HG03139 (cell line): ENCODE data around the gene EIF2B4.
"Not testable (repeated sequence)": the region's sequence is repeated elsewhere in the genome, so short reads cannot be mapped to it uniquely, and the experiment has no call there.

Experiments used
- ATAC-seq: cut with Tn5 transposase; IDR thresholded peaks from one replicate; pipeline ENCODE4 v1.9.1; 2021; ENCODE audit not compliant: unreplicated experiment

Gene EIF2B4

DNA sequence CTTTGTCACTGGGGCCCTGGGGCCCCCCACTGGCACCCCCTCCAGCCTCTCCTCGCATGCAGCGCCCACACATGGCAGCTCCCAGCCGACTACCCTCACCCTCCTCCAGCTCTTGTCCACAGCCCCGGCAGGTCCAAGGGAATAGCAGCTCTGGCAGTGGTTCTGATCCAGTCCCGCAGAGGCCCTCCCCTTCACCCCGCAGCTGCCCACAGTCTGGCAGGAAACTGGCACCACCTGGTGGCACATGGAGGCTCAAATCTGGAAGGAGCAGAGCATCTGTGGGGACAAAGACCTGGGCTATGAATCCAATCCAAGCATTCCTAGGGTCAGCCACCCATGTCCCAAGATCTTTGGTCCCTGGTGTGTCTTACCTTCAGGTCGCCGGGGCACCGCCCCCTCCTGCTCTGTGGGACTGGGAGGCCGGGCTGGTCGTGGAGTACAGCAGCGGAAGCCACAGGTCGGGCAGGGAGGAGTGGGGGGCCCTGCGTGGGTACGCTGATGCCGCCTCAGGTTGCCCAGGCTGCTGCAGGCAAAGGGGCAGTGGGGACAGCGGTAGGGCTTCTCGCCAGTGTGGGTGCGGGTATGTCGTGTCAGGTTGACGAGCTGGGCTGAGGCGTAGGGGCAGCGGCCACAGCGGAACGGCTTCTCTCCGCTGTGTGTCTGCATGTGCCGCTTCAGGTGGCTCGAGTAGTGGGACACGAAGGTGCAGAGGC lies 8.1 kb upstream of the EIF2B4 start:
- ATAC-seq, result no peak

DNA sequence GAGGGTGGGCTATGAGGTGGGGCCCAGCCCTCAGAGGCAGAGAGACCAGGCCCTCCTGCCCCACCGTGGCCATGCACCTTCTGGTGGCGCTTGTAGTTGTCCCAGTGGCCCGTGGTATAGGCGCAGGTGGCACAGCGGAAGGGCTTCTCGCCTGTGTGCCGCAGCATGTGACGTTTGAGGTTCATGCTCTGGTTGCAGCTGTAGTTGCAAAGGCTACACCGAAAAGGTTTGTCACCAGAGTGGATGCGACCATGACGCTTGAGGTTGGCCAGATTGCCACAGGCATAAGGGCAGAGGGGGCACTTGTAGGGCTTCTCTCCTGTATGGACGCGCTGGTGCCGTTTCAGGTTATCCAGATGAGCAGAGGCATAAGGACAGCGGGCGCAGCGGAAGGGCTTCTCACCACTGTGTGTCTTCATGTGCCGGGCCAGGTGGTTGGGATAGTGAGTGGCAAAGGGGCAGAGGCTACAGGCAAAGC lies 7.5 kb upstream of the EIF2B4 start:
- no peak for ATAC-seq

DNA sequence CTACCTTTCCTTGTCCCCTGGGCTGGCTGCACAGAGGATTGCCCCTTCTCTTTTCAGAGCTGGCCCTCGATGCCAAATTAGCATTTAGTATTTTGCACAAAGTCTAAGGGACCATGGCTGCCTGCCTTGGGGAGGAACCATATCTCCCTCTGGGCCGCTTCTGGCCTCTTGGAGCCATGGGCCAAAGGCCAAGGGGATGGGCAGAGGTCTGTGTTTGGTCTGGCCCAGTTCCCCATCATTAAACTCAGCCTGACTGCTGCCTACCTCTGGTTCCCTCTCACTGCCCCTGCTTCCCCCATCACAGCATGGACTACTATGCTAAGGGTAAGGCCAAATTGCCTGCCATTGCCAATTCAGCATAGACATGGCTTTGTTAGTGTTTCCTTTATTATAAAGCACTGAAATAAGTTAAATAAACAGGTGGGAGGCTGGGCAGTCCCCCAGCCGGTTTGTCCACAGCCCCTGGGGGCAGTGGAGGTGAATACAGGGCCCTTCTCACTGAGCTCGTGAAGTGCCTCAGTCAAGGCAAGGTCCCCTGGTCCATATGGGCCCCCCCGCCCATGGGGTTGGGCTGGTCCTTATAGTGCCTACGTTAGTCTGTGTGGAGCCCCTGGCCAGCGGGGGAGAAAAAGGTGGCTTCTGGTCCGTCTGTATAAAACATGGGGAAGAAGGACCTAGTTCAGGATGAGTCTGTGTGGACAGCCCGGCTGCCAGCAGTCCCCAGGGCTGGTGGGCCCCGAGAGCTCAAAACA lies 6.9 kb upstream of the EIF2B4 start:
- ATAC-seq, result no peak

DNA sequence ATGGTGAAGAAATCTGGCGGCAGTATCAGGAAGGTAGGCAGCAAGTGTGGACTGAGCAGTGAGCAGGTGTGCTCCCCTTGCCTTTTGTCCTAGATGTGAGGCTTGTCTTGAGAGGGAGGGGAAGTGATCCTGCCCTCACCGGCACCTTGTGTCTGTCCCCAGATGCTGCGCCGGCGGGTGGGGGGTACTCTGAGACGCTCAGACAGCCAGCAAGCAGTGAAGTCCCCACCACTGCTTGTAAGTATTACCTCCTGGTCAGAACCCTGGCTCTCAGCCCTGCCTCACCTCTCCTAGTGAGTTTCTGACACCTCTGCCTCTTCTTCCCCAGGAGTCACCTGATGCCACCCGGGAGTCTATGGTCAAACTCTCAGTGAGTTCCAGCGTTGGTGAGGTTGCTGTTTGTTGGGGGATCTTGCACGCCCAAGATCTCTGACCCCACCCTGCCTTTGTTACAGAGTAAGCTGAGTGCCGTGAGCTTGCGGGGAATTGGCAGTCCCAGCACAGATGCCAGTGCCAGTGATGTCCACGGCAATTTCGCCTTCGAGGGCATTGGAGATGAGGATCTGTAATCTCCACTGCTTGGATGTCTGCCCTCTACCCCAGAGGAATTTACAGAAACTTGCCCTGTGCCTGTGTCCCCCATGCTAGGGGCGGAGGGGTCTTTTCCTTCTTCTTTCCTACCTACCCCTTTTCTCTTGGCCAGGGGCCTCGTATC lies 6.2 kb upstream of the EIF2B4 start:
- ATAC-seq, result no peak

- ATAC-seq, result no peak
These were observed 5.5 kb upstream of the EIF2B4 start for GRCh38 chr2:27375513-27376099.

DNA sequence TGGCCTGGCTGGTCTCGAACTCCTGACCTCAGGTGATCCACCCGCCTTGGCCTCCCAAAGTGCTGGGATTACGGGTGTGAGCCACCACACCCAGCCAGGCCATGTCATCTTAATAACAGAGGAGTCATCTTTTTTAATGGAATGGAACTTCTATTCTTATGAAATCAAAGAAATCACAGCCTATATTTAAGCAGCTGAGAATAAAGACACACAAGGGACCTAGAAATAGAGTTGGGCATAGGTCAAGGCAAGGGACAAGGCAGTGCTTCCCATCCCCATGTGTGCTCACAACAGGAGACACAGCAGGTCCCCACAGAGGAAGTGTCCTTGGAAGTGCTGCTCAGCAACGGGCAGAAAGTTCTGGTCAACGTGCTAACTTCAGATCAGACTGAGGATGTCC lies 3.4 kb upstream of the EIF2B4 start:
- ATAC-seq, result no peak

DNA sequence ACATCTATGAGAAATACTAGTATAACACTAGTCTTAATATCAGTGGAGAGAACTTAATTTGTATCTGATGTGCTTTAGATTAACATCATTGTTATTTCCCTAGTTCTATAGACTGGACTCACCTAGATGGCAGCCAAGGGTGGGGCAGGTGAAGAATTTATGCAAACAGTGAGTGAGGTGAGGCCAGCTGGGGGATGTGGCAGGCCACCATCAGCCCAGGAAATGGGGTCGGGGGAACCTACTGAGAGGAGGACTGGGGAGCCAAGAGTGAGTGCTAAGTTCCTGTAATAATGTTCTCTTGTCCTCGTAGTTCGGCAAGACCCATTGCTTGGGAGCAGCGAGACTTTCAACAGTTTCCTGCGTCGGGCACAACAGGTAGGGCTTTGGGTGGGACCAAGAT lies 2.8 kb upstream of the EIF2B4 start:
- no peak for ATAC-seq

GRCh38 chr2:27370816-27371620 lies 880 bp upstream of the EIF2B4 start:
- ATAC-seq, result peak; percentile 16

DNA sequence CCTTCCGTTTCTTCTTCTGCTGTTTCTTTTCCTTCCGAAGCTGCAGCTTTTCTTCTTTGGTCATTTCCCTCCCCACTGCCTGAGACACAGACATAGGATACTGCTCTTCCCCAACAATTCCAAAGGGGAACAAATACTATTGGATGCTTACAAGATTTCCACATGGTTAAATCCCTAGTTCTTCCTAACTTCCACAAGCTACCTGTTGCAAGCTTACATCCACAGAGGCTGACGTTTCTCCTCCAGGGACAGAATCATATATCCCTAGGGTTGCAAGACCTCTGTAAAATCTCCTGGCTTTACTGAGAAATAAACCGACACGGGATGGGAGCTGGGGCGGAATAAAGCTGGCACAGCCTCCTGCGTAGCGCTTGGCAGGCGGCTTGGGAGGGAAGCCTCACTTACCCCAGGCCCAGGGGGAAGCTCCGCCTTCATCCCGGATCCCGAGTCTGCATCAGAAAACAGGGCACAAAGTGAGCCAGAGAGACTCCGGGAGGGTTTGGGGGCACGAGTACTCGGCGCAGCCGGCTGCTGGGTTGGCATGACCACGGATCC lies 590 bp downstream of the EIF2B4 start:
- ATAC-seq, result no peak

GRCh38 chr2:27363933-27364332 lies 6.2 kb downstream of the EIF2B4 start:
- ATAC-seq, result no peak

DNA sequence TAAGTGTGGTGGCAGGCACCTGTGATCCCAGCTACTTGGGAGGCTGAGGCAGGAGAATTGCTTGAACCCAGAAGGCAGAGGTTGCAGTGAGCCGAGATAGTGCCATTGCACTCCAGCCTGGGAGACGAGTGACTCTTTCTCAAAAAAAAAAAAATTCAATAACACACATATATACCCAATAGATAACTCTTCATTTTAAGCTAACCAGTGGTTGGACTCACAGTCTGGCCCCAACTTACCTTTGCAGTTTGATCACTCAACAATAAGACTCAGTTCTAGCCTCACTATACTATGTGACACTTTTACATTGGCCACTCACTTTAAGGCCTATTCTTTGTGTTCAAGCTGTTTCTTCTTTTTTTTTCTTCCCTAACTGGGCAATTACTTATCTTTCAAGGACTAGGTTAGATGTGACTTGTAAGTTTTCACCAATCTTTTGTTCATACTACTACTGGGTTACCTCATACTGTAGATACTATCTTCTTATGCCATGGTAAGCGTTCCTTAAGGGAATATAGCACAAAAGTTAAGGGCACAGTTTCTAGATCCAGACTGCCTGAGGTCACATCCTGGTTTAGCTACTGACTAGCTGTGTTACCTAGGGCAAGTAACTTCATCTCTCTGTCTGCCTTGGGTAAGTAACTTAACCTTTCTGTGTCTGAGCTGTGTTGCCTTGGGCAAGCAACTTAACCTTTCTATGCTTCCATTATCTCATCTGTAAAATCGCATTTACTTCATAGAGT lies 7.3 kb downstream of the EIF2B4 start:
- no peak for ATAC-seq

GRCh38 chr2:27356382-27357181 lies 13.6 kb downstream of the EIF2B4 start, which contains the start of gene GTF3C2:
Gene GTF3C2 (minus strand): TSS chr2:27356764. CDS start chr2:27343554, 13,210 bp downstream.
- ATAC-seq, result peak; percentile 78

- ATAC-seq, result peak; percentile 24
These were observed 14.1 kb downstream of the EIF2B4 start for GRCh38 chr2:27356056-27356381.

DNA sequence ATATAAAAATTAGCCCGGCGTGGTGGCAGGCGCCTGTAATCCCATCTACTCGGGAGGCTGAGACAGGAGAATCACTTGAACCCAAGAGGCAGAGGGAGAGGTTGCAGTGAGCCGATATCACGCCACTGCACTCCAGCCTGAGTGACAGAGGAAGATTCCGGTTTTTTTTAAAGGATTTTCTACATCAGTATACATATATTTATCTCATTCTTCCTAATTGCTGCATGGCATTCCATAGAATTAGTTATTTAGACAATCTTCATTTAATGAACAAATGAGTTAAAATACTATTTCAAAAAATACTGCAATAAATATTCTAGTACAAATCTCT lies 15.6 kb downstream of the EIF2B4 start:
- no peak for ATAC-seq

GRCh38 chr2:27353762-27354596 lies 16.2 kb downstream of the EIF2B4 start:
- ATAC-seq, result no peak

DNA sequence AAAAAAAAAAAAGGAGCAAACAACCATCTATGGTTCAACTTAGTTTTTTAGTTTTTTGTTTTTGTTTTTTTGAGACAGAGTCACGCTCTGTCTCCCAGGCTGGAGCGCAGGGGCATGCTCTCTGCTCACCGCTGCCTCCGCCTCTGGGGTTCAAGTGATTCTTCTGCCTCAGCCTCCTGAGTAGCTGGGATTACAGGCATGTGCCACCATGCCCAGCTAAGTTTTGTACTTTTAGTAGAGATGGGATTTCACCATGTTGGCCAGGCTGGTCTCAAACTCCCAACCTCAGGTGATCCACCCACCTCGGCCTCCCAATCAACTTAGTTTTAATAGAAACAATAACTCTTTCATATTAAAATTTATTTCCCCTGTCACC lies 16.8 kb downstream of the EIF2B4 start:
- ATAC-seq, result not testable (repeated sequence)

DNA sequence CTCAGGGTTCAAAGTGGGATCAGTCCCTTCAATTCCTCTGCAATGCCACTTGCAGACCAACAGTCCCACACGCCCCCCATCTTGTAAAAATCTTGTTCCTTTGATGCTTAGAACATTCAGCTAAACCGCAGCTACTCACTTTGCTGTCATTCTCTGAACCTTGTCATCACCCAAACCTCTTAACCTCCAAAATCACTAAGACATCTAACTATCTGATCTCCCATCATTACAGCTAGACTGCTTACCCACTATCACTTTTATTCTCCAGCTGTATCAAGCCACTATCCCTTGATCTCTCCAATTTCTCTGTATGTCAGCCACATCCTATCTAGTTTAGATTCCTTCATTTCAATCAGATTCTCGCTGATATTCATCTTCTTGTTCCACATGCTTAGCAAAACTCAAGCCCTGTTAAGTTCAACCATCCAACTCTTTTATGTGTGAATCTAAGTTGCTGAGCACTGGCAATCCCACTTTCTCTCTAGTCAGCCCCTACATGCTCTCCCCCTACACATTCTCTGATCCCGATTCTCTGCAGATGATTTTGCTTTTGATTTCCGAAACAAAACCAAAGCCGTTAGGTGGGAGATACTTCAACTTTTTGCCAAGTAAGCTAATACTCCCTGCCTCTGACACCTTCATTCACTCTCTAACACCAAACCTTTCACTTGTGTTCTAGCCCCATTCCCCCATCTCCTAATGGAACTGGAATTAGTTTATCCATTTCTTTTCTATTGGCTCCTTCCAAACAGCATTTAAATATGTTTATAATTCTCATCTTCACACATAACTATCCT lies 18.1 kb downstream of the EIF2B4 start:
- ATAC-seq, result no peak
